UCSD-AML1 (cell line): ENCODE data around the gene SAPCD2.
A peak's percentile ranks its signal among the peaks of the same experiment; 100 is the strongest.

Experiments
- DNase-seq: peaks from one replicate; lab custom pipeline; 2025; ENCODE audit not compliant: unreplicated experiment; lab: John Stamatoyannopoulos, UW

Gene SAPCD2

GRCh38 chr9:137107982-137108381 is 37.6 kb upstream of the SAPCD2 start:
- DNase-seq = no peak

GRCh38 chr9:137107312-137107921 is 37.1 kb upstream of the SAPCD2 start:
- no peak for DNase-seq

GRCh38 chr9:137106662-137107250 is 36.4 kb upstream of the SAPCD2 start:
- no peak for DNase-seq

GRCh38 chr9:137105814-137106661 is 35.7 kb upstream of the SAPCD2 start:
- no peak for DNase-seq

- DNase-seq = no peak
Measured at GRCh38 chr9:137103206-137103999, 33.0 kb upstream of the SAPCD2 start.

GRCh38 chr9:137099231-137099630 is 28.9 kb upstream of the SAPCD2 start:
- no peak for DNase-seq

- no peak for DNase-seq
Measured at GRCh38 chr9:137097761-137098462, 27.6 kb upstream of the SAPCD2 start.

- no peak for DNase-seq
Measured at GRCh38 chr9:137096785-137097546, 26.6 kb upstream of the SAPCD2 start.

- no peak for DNase-seq
Measured at GRCh38 chr9:137095664-137096517, 25.5 kb upstream of the SAPCD2 start.

GRCh38 chr9:137089232-137089947 is 19.0 kb upstream of the SAPCD2 start:
- no peak for DNase-seq

GRCh38 chr9:137088121-137088520 is 17.8 kb upstream of the SAPCD2 start:
- DNase-seq = no peak

- peak; percentile 44 for DNase-seq
Measured at GRCh38 chr9:137087409-137087925, 17.1 kb upstream of the SAPCD2 start.

- peak; percentile 100 for DNase-seq
Measured at GRCh38 chr9:137086531-137087408, 16.4 kb upstream of the SAPCD2 start, which contains the start of gene MAN1B1. MAN1B1 (plus strand) TSS chr9:137086985; CDS start chr9:137087000, 15 bp downstream.

- DNase-seq = peak; percentile 54
Measured at GRCh38 chr9:137085920-137086530, 15.7 kb upstream of the SAPCD2 start.

- no peak for DNase-seq
Measured at GRCh38 chr9:137084526-137084925, 14.2 kb upstream of the SAPCD2 start.

GRCh38 chr9:137083394-137084004 is 13.1 kb upstream of the SAPCD2 start:
- no peak for DNase-seq
